CMK (cell line): Measurements from ENCODE around the gene CPTP.
"Not testable (repeated sequence)": the region's sequence is repeated elsewhere in the genome, so short reads cannot be mapped to it uniquely, and the experiment has no call there.

Source experiments
- DNase-seq: peaks from one replicate; pipeline ENCODE4 v3.0.0-alpha.2; 2010; ENCODE audit warnings: low read depth

The CPTP gene

GRCh38 chr1:1307261-1307922, 17.2 kb upstream of the CPTP start:
- DNase-seq = no peak

- peak; percentile 89 for DNase-seq
Observed at GRCh38 chr1:1307923-1308755, 16.5 kb upstream of the CPTP start, which contains the start of the genes ACAP3 and PUSL1. ACAP3 (minus strand) TSS chr1:1307930; CDS start chr1:1307815, 115 bp downstream. PUSL1 (plus strand) TSS chr1:1308597; CDS start chr1:1308644, 47 bp downstream.

- DNase-seq = no peak
Observed at GRCh38 chr1:1308756-1309250, 15.8 kb upstream of the CPTP start.

DNA sequence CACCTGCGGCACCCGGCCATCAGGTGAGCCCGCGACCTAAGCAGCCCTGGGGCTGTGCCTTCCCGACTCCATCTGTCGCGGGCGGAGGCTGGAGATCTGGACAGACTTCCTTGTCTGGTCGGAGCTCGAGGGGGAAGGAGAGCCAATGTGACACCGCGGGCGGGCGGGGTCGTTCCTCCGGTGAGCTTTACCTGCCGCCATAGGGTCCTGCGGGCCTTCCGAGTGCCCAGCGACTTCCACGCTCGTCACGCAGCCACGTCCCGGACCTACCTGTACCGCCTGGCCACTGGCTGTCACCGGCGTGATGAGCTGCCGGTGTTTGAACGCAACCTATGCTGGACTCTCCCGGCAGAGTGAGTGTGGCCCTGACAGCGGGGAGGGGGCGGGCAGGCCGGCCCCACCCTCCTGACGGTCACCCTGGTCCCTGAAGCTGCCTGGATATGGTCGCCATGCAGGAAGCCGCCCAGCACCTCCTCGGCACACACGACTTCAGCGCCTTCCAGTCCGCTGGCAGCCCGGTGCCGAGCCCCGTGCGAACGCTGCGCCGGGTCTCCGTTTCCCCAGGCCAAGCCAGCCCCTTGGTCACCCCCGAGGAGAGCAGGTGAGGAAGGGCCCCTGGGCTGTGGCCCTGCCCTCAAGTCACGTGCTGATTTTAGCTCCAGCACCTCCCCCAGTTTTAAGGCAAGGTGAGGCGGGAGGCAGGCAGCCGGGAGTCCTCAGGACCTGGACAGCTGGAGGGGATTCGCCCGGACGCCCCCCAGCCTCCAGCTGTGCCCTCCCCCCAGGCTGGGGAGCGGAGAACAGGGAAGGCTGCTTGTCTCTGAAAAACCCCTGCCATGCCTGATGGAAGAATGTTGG, 15.1 kb upstream of the CPTP start:
- DNase-seq = no peak

DNA sequence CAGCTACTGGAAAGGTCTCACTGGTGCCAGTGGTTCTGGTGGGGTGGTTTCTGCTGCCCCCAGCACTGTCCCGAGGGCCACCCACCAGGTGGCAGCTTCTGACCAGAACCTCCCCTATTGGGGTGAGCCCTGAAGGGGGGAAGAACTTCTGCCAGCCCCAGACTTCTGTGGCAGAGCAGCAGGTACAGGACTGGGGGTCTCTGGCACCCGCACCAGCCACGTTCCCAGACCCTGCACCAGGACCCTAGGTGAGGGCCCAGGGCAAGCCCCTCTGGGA, 14.6 kb upstream of the CPTP start:
- no peak for DNase-seq

DNA sequence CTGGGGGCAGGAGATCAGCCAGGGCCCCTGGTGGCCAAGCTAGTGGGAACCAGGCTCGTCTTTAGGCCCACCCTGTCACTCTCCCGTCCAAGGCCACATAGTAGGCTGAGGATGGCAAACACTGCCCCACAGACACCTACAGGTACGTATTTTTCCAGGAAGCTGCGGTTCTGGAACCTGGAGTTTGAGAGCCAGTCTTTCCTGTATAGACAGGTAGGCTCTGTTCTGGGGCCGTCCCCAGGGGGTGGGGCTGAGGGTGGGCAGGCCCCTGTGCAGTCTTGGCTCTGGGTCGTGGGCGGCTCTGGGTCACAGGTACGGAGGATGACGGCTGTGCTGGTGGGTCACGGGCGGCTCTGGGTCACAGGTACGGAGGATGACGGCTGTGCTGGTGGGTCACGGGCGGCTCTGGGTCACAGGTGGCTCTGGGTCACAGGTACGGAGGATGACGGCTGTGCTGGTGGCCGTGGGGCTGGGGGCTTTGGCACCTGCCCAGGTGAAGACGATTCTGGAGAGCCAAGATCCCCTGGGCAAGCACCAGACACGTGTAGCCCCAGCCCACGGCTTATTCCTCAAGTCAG, 14.0 kb upstream of the CPTP start:
- DNase-seq = no peak

GRCh38 chr1:1311107-1312104, 13.2 kb upstream of the CPTP start:
- DNase-seq = no peak

DNA sequence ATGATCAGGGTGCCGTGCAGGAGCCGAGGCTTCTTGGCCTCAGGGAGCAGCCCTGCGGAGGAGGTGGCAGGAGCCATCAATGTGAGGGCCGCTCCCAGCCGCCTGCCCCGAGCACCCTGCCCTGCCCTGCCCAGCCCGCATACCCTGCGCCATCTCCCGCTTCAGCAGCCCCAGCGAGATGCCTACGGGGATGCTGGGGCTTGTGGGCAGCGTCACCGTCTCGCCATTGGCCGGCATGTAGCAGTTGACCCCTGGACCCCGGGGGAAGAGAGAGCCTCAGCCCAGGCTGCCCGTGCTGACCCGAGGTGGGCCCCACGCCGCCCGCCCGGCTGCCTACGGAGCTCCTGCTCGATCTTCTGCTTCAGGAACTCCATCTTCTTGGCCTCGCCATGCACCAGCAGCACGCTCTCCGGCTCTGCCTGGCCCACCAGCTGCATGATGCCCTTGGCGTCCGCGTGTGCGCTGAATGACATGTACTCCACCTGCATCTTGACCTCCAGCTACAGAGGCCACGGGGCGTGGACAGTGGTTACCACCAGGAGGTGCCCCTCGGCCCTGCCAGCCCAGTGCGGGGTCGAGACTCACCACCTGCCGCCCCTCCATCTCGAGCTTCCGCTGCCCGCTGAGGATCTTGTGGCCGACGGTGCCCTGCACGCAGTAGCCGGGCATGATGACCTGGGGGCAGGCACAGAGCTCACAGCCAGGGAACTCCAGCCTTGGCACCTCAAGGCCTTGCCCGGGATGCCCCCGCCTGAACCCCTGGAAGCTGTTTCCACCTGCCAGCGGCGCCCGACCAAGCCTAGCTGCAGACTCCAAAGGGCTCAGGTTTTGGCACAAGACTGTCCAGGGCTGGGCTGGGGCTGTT, 11.9 kb upstream of the CPTP start:
- DNase-seq = no peak

GRCh38 chr1:1313500-1314236, 10.9 kb upstream of the CPTP start:
- no peak for DNase-seq

DNA sequence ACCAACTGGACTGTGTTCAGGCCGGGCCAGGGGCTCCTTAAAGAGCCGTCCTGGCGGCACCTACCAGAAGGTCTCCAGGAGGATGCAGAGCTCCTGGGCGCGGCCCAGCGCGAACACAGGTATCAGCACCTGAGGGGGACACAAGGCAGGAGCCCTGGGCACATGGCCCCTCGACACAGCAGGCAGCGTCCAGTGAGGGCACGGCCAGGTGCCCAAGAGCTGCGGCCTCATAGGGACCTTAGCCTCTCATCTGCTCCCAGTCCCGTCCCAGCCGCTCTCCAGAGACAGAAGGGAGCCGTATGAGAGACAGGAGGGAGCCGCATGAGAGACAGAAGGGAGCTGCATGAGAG, 10.4 kb upstream of the CPTP start:
- DNase-seq = no peak

GRCh38 chr1:1314678-1315335, 9.8 kb upstream of the CPTP start:
- DNase-seq = no peak

DNA sequence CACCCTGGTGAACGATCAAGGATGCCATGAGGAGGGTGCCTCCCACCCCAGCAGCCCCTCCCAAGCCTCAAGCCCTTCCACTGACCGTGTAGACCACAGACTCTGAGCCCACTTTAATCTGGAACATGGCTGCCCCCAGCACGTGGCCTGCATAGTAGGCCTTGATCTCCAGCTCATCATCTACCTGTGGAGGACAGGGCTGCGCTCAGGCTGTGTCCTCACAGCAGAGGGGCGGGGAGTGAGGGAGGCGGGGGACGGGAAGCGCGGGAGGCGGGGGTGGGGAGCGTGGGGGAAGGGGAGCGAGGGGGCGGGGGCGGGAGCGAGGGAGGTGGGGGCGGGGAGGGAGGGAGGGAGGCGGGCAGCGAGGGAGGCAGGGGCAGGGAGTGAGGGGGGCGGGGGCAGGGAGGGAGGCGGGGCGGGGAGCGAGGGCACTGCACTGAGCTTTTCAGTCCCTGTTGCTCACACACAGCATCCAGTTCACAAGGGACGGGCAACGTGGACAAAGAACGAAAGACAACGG, 9.1 kb upstream of the CPTP start:
- no peak for DNase-seq

DNA sequence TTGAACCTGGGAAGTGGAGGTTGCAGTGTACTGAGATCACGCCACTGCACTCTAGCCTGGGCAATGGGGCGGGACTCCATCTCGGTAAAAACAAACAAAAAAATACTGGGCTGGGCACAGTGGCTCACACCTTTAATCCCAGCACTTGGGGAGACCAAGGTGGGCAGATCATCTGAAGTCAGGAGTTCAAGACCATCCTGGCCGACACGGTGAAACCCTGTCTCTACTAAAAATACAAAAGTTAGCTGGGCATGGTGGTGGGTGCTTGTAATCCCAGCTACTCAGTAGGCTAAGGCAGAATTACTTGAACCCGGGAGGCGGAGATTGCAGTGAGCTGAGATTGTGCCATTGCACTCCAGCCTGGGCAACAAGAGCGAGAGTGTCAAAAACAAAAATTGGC, 8.4 kb upstream of the CPTP start:
- not testable (repeated sequence) for DNase-seq

- DNase-seq = no peak
Observed at GRCh38 chr1:1317420-1317819, 7.2 kb upstream of the CPTP start.

- DNase-seq = no peak
Observed at GRCh38 chr1:1318131-1318652, 6.4 kb upstream of the CPTP start.

DNA sequence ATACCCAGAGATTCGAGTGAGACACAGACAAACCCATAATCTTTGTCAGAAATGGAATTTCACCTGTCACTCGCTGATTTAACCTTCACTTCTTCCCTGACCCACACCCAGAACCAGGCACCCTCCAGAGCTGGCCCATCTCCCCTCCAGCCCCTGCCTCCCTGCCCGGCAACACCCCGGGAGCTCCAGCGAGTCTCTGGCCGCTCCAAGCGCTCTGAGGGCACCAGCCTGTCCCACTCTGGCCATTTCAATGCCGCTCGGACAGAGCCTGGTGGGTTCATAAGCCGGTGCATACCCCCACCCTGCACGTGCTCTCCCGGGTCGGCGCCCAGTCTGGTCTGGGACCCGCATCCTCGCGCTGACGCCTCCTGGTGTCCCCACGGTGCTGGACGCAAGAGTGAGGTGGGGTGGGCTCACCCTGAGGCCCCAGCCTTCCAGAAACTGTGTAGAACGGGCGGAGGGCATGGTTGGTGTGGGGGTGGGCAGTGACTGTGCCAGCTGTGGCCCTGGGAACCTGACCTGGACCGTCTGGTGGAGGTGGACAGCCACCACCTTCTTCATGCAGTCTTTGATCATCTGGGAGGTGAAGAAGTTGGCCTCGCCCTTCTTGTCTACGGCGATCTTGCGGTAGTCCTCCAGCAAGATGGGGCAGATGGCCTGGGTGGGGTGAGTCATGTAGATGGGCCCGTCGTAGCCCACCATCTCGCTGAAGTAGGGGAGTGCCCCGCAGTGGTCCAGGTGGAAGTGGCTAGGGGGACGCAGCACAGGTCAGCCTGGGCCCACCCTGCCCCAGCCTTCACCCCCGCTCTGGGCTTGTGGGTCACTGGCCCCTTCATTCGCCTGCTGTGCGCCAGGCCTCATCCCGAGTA, 5.6 kb upstream of the CPTP start:
- no peak for DNase-seq

GRCh38 chr1:1319646-1319941, 5.0 kb upstream of the CPTP start:
- DNase-seq = no peak
